WI38 (cell line): Measurements from ENCODE around the gene CNTN5.

ENCODE experiments used
- H3K4me3 ChIP-seq: 2 replicates; pipeline ENCODE4 v1.5.1; 2011; ENCODE audit warnings: low read depth, mild to moderate bottlenecking, control low read depth, low read length
- TF ChIP-seq, protein P1 (sequence below): IDR thresholded peaks from 2 replicates; pipeline ENCODE4 v1.5.1; 2012; ENCODE audit warnings: low read depth, mild to moderate bottlenecking, control low read depth, low read length

Gene CNTN5

DNA sequence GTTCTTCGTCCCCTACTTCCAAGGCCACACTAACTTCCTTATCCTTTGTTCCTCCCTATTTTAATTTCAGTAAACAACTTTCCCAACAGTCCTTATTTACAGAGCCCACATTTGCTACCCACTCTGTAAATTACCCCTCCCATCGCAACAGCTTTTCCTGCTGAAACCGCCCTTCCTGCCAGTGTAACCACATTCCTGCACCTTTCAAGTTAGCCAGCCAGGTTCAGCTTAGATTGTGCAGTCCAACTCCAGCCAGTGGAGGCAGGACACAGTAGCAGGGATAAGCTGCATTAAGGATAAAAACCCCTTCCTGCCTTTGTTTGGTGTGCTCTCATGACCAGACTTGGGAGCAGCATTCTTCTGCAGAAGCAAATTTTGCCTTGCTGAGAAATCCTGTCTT, 898.0 kb downstream of the CNTN5 start:
- no peak overlapping the region for H3K4me3 ChIP-seq
- TF ChIP-seq, protein P1, sequence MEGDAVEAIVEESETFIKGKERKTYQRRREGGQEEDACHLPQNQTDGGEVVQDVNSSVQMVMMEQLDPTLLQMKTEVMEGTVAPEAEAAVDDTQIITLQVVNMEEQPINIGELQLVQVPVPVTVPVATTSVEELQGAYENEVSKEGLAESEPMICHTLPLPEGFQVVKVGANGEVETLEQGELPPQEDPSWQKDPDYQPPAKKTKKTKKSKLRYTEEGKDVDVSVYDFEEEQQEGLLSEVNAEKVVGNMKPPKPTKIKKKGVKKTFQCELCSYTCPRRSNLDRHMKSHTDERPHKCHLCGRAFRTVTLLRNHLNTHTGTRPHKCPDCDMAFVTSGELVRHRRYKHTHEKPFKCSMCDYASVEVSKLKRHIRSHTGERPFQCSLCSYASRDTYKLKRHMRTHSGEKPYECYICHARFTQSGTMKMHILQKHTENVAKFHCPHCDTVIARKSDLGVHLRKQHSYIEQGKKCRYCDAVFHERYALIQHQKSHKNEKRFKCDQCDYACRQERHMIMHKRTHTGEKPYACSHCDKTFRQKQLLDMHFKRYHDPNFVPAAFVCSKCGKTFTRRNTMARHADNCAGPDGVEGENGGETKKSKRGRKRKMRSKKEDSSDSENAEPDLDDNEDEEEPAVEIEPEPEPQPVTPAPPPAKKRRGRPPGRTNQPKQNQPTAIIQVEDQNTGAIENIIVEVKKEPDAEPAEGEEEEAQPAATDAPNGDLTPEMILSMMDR: no peak

DNA sequence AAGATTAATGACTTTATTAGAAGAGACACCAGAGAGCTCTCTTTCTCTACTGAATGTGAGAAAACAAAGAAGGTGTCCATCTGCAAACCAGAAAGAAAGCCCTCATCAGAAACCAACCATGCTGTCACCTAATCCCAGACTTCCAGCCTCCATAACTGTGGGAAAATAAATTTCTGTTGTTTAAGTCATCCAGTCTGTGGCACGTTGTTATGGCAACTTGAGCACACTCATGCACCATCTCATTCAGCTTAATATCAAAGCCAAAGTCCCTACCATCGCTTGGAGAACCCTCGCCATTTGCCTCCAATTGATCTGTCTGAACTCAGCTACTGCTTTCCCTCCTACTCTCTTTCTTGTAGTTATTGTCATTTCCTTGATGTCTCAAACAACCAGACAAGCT, 900.2 kb downstream of the CNTN5 start:
- H3K4me3 ChIP-seq: no peak overlapping the region
- TF ChIP-seq, protein P1: no peak

DNA sequence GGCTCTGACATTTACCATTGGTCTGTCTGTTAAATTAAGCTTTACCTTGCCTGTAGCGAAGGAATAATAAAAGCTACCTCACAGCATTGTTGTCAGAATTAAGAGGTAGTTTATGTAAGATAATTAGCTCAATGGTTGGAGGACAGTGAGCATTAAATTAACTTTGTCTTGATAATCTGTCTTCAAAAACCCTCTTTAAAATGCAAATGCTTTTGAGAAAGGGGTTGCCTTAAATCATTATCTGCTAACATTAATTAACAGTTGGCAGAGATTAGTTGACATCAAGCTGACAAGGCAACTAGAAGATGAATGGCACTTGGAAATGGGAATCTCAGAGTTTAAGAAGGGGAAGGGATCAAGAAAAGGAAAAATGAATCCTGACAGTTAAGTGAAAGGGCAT, 905.2 kb downstream of the CNTN5 start:
- no peak overlapping the region for H3K4me3 ChIP-seq
- TF ChIP-seq, protein P1: no peak

DNA sequence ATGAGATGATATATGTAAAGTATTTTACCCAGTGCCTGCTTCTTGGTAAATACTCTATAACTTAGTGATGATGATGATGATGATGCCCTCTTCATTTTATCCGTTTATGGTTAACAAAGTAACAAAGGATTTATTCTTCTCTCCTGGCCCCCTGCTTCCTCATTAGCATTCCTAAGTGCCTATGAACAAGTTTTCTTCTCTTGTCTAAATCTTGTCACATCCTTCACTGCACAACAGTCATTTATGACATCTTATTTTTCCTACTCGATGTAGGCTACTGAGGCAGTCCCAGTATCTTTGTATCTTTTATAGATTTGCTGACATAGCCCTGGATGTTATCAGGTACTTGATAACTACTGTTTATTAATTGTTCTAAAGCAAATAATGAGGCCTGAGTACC, 911.9 kb downstream of the CNTN5 start:
- TF ChIP-seq, protein P1: no peak
- no peak overlapping the region for H3K4me3 ChIP-seq

DNA sequence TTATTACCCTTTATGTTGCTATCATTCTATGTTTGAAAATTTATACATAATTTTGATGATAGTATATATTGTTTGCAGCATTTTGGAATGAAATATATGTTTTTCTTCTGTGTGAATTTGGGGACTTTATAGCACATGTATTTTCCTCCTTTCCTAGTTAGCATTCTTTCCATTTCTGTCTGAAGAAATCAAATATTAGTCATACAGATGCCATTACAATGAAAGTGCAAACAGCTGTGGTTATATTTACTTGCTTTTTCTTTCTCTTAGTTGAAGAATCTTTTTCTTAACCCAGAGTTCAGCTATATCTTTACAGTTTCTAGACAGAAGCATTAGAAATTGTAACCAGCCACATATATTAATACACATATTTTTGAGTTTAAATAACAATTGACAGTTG, 913.3 kb downstream of the CNTN5 start:
- no peak overlapping the region for H3K4me3 ChIP-seq
- TF ChIP-seq, protein P1: no peak

DNA sequence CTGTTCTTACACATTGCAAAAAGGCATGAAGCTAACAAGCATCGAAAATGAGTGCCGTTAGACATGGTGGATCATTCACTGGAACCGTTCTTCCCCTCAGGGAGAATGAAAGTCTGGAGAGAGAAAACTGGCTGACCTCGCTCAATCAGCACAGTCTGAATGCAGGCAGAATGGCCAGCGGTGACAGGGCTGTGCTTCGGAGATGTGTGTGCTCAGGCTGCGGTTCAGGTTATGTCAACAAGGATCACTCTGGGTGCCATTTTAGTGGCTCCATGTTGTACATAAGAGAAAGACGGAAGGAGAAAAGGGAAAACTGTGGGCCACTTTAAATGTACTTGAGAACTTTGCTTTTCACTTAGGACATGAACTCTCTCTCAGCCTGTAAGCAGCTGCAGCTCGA, 916.6 kb downstream of the CNTN5 start:
- H3K4me3 ChIP-seq: no peak overlapping the region
- TF ChIP-seq, protein P1: no peak

DNA sequence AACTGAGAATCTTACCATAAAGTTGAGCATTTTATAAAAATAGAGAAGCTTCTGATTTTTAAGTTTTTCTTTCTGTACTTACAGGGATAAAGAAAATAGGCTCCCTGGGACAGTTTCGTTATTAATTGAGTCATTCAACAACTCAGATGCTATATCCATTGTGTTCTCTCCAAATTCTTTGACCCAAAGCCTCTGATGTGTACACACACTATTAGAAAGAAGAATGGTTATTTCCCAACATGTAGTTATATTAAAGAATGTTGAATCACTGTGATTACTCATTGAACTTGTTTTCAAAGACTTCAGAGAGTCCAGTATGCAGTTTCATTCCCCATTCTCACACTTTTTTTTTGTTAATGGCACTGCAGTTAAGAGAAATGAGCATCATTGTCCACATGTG, 932.1 kb downstream of the CNTN5 start:
- TF ChIP-seq, protein P1: no peak
- H3K4me3 ChIP-seq: no peak overlapping the region

DNA sequence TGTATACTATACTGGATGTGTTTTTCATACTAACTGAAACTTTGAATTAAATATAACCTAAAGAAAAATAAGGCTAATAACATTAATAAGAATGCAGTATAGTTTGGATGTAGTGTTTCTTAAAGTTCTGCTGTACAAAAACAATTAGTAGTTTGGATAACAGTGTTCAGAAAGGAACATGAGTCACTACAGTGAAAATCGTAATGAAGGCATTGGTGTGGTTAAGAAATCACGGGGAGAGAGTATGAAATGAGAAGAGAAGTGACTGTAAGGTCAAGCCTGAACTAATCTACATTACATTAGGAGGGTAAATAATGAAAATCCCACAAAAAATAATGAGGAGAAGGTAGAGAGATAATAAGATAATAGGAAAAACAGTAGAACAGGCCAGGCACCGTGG, 939.8 kb downstream of the CNTN5 start:
- no peak overlapping the region for H3K4me3 ChIP-seq
- TF ChIP-seq, protein P1: no peak
